ENCODE results near the gene IRX6.

DNA sequence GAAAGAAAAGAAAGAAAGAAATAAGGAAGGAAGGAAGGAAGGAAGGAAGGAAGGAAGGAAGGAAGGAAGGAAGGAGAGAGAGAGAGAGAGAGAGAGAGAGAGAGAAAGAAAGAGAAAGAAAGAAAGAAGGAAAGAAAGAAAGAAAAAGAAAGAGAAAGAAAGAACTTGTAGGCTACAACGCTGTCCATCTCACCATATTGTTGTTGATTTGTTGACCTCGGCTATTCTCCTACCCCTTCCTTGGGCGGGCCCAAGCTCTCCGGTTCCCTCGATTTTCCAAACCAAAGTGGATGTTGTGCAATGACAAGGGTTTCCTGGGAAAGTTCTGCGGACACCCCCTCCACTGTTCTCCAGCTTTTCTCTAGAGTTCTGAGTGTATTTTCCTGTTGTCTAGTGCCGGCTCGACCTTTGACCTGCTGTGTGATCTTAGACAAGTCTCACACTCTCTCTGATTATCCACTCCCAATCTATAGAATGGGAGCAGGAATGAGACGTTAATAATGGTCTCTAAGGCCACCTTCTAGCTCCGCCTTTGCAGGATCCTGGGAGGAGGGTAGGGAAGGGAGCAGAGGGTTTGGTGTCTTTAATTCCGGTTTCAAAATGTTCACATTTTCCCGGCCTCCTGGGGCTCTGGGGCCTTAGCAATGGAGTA, 1.6 kb downstream of the IRX6 start:
- TF ChIP-seq, protein P1, sequence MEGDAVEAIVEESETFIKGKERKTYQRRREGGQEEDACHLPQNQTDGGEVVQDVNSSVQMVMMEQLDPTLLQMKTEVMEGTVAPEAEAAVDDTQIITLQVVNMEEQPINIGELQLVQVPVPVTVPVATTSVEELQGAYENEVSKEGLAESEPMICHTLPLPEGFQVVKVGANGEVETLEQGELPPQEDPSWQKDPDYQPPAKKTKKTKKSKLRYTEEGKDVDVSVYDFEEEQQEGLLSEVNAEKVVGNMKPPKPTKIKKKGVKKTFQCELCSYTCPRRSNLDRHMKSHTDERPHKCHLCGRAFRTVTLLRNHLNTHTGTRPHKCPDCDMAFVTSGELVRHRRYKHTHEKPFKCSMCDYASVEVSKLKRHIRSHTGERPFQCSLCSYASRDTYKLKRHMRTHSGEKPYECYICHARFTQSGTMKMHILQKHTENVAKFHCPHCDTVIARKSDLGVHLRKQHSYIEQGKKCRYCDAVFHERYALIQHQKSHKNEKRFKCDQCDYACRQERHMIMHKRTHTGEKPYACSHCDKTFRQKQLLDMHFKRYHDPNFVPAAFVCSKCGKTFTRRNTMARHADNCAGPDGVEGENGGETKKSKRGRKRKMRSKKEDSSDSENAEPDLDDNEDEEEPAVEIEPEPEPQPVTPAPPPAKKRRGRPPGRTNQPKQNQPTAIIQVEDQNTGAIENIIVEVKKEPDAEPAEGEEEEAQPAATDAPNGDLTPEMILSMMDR (conservative IDR thresholded peaks at IDR 0.05), result no peak
- no peak for TF ChIP-seq ZFX (IDR thresholded peaks at IDR 0.05)

Measured in C4-2B (cell line).